ENCODE results near the gene ELK3. TPM values are rescaled to one million over a fixed set of nuclear protein-coding genes. Genes with fewer than 3 reads are reported as not detected.

The ELK3 gene
- polyA plus RNA-seq, 3 donors, result 4.7 to 28.1 (median 26.3) TPM

DNA sequence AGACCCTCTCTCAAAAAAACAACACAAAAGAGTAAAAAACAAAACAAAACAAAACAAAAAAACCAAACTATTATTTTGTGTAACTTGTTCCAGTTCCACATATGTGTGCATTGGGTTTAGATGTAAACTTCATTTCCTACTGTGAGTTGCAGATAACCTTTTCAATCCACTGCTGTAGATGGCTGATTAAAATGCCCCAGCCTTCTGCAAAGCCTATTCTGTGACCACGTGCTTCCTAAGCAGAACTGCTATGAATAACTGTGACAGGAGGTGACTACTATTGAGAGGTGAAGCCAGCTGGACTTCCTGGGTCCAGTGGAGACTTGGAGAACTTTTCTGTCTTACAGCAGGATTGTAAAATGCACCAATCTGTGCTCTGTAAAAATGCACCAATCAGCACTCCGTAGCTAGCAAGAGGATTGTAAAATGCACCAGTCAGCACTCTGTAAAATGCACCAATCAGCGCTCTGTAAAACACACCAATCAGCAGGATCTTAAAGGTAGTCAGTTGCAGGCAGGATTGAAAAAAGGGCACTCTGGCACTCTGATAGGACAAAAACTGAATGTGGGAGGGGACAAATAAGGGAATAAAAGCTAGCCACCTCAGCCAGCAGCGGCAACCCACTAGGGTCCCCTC is 10.3 kb upstream of the ELK3 start:
- 81 to 87% (median 85%) methylated on average over 4 of the region's 4 CpGs for WGBS, 3 donors
- H3K27ac ChIP-seq (ENCODE audit: low read depth, low read length), result no peak overlapping the region

- WGBS, 3 donors, result 69 to 82% (median 82%) methylated on average over 4 of the region's 4 CpGs
- no peak overlapping the region for H3K27ac ChIP-seq (ENCODE audit: low read depth, low read length)
These were observed 8.3 kb upstream of the ELK3 start for GRCh38 chr12:96185914-96186313.

- no peak overlapping the region for H3K27ac ChIP-seq (ENCODE audit: low read depth, low read length)
- WGBS, 3 donors, result 47 to 67% (median 51%) methylated on average over 10 of the region's 10 CpGs
These were observed 7.4 kb upstream of the ELK3 start for GRCh38 chr12:96186607-96187301.

DNA sequence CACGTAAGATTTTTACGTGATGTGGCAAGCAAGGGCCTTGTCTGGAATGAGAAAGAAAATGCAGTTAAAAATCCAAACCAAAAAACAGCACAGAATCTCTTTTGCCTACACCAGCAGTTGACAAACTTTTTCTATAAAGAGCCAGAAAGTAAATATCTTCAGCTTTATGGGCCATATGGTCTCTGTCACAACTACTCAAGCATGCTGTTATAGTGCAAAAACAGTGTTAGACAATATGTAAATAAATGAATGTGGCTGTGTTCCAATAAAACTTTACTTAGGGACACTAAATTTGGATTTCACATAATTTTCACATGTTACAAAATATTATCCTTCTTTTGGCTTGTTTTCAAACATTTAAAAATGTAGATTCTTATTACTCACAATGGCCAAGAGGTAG is 6.2 kb upstream of the ELK3 start:
- 74 to 91% (median 76%) methylated on average over 2 of the region's 2 CpGs for WGBS, 3 donors
- no peak overlapping the region for H3K27ac ChIP-seq (ENCODE audit: low read depth, low read length)

GRCh38 chr12:96189781-96190180 is 4.4 kb upstream of the ELK3 start:
- H3K27ac ChIP-seq (ENCODE audit: low read depth, low read length), result no peak overlapping the region
- 81 to 82% (median 82%) methylated on average over 5 of the region's 5 CpGs for WGBS, 3 donors

GRCh38 chr12:96190413-96191108 is 3.6 kb upstream of the ELK3 start:
- H3K27ac ChIP-seq (ENCODE audit: low read depth, low read length), result no peak overlapping the region
- 77 to 90% (median 89%) methylated on average over 10 of the region's 10 CpGs for WGBS, 3 donors

- 57 to 74% (median 59%) methylated on average over 9 of the region's 9 CpGs for WGBS, 3 donors
- H3K27ac ChIP-seq (ENCODE audit: low read depth, low read length), result no peak overlapping the region
These were observed 1.1 kb upstream of the ELK3 start for GRCh38 chr12:96192926-96193573.

GRCh38 chr12:96194576-96194889 is 358 bp downstream of the ELK3 start:
- 0 to 1% (median 0%) methylated on average over 7 to 24 of the region's 24 CpGs for WGBS, 3 donors

DNA sequence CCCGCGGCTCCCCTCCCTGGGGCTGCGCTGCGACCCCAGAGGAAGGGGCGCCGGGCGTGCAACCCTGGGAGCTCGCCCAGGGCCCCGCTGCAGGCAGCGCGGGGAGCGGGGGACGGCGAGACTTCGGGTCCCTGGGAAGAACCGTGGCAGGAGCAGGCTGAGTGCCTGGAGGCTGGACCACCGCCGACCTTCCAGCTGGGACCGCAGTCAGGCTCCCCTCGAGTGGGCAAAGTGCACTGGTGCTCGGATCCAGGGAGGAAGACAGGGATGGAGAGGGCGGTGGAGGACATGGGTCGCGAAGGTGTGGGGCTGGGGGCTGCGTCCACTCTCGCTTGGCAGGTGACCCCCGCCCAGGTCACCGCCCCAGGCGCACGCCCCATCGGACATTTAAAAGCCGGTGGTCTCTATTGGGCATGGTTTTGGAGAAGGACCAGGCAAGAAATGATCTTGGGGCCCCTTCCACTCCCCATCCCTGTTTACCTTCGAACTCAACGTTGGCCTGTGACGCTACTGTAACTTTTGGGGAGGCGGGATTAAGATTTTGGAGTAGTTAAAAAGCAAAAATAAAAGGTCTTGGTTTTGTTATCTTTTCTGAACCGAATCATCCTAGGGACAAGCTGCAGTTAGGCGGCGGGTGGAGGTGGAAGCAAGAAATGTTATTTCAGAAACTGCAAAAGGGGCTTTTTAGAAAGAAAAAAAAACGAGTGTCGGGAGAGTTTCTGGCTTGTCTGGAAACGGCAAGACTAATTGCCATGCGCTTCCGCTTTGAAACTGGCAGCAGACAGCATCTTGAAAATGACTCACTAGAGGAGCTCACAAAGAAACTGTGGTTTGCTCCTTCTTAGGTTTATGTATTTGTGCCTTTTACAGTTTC is 1.0 kb downstream of the ELK3 start:
- H3K27ac ChIP-seq (ENCODE audit: low read depth, low read length), result peak overlapping the region; percentile 11
- 0 to 1% (median 0%) methylated on average over 32 to 44 of the region's 44 CpGs for WGBS, 3 donors

More at GRCh38 chr12:96194576-96194889, 358 bp downstream of the ELK3 start:
- peak overlapping the region; percentile 28 for H3K27ac ChIP-seq (ENCODE audit: low read depth, low read length)

GRCh38 chr12:96195845-96196451 is 1.8 kb downstream of the ELK3 start:
- no peak overlapping the region for H3K27ac ChIP-seq (ENCODE audit: low read depth, low read length)
- WGBS, 3 donors, result 4 to 39% (median 5%) methylated on average over 14 of the region's 14 CpGs

GRCh38 chr12:96196781-96197180 is 2.6 kb downstream of the ELK3 start:
- 55 to 85% (median 58%) methylated on average over 6 of the region's 6 CpGs for WGBS, 3 donors

GRCh38 chr12:96197503-96198272 is 3.5 kb downstream of the ELK3 start:
- H3K27ac ChIP-seq (ENCODE audit: low read depth, low read length), result no peak overlapping the region
- WGBS, 3 donors, result 34 to 51% (median 43%) methylated on average over 3 of the region's 3 CpGs

More at GRCh38 chr12:96196781-96197180, 2.6 kb downstream of the ELK3 start:
- no peak overlapping the region for H3K27ac ChIP-seq (ENCODE audit: low read depth, low read length)

DNA sequence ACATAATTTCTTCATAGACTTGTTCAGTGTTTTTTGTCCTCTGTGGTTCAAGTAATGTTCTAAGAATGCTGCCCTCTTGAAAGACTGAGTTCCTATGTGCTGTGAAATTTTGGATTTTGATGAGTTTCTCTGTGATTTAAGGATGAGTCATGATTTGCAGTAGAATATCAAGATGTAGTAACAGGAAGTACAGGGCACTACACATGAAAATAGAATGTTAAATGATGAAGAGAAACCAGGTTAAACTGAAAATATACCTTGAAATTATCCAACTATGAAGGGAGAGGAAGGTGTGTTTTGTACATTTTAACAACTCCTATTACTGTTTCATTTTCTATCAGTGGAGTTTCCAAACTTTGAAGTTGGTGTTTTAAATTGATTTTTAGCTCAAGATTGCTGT is 4.8 kb downstream of the ELK3 start:
- H3K27ac ChIP-seq (ENCODE audit: low read depth, low read length), result no peak overlapping the region

- H3K27ac ChIP-seq (ENCODE audit: low read depth, low read length), result no peak overlapping the region
These were observed 5.3 kb downstream of the ELK3 start for GRCh38 chr12:96199464-96199863.

DNA sequence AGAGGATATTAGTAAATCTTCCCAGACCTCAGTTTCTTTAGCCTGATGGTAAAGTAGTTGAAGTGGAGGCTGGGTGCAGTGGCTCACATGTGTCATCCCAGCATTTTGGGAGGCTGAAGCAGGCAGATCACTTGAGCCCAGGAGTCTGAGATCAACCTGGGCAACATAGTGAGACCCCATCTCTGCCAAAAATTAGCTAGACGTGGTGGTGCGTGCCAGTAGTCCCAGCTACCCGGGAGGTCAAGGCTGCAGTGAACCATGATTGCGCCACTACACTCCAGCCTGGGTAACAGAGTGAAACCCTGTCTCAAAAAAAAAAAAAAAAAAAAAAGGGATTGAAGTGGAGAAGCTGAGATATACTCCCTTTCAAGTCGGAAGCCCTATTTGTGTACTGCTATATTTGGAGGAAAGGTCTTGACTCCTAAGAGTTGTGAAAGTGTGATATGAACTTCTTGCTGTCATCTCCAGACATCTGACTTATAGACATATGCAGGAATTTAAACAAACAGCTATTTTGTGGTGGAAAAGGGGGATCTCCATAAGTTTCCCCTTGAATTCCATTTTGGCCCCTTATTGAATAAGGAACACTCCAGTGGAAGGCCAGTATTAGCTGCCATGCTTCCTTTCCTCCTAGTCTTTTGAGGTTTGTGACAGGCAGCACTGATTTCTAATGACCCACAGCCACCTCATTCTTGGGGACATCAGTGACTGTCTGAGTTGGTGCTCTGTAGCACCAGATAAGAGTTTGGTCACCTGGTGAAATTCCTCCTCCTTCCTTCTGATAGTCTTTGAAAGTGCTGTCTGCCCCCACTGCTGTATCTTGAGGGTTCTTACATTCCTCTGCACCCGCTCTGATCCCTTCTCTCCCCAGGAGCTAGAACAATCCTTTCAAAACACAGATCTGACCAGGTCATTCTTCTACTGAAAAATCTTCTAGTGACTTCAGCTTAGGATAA is 7.4 kb downstream of the ELK3 start:
- WGBS, 3 donors, result 87 to 93% (median 90%) methylated on average over 6 of the region's 6 CpGs
- H3K27ac ChIP-seq (ENCODE audit: low read depth, low read length), result no peak overlapping the region

DNA sequence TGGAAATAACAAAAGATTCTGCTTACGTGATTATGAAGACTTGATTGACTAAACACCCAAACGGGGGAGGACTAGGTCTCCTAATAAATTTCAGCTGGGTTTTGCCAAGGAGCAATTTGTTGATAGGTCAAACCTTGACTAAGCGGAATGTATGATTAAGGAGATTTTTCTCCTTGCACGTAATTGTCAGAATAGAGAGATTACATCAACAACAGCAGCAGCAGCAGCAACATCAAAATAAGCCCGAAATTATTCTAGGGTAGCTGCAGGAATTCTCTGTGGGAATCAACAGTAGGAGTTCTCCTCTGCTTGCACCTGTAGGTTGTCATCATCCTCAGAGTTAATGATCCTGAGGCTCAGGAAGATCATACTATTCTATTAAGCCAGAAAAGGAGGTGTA is 10.2 kb downstream of the ELK3 start:
- WGBS, 3 donors, result 74 to 80% (median 76%) methylated on average over 5 of the region's 5 CpGs
- H3K27ac ChIP-seq (ENCODE audit: low read depth, low read length), result no peak overlapping the region
